RWPE1 (cell line): ENCODE results near the gene SEC61B.

Experiments used
- CTCF ChIA-PET: fragments of 350-600 bp; sonication (Branson Sonifier 250); formaldehyde crosslinking; extraction: SDS; loops from one replicate; lab custom pipeline; 2021; lab: Yijun Ruan, JAX
- POLR2A ChIA-PET: fragments of 400-600 bp; formaldehyde crosslinking; extraction: SDS; loops from one replicate; lab custom pipeline; 2020; ENCODE audit warnings: antibody characterized with exemption; ENCODE audit not compliant: low non-redundant PET; lab: Yijun Ruan, JAX
- DNase-seq: peaks from one replicate; pipeline ENCODE4 v3.0.0; 2012; ENCODE audit warnings: low spot score
- H3K27ac ChIP-seq: fragments of 450-650 bp; 2 replicates; pipeline ENCODE4 v1.5.1; 2017
- CTCF ChIP-seq: fragments of 450-650 bp; conservative IDR thresholded peaks from 2 replicates; pipeline ENCODE4 v1.5.1; 2017; ENCODE audit warnings: low read depth, mild to moderate bottlenecking

Gene SEC61B

GRCh38 chr9:99238331-99238730 lies 16.2 kb downstream of the SEC61B start:
- DNase-seq: no peak
- ChIA-PET CTCF (no interaction called here), POLR2A (no interaction called here)
- no peak for TF ChIP-seq CTCF
- H3K27ac ChIP-seq: no peak overlapping the region

- POLR2A ChIA-PET: no interaction called here
- TF ChIP-seq CTCF: no peak
- CTCF ChIA-PET: interaction anchor here (0.6 kb wide), 1 partner anchor 633 kb away, joined by 5 read pairs; no protein-coding TSS in a partner anchor
- no peak overlapping the region for H3K27ac ChIP-seq
- DNase-seq: no peak
Observed at GRCh38 chr9:99239341-99240060, 17.4 kb downstream of the SEC61B start.

GRCh38 chr9:99241106-99241505 lies 19.0 kb downstream of the SEC61B start:
- DNase-seq: no peak
- ChIA-PET CTCF (interaction anchor here (1.0 kb wide), 1 partner anchor 25 kb away, joined by 3 read pairs; no protein-coding TSS in a partner anchor), POLR2A (no interaction called here)
- TF ChIP-seq CTCF: no peak
- H3K27ac ChIP-seq: no peak overlapping the region

- no peak overlapping the region for H3K27ac ChIP-seq
- no peak for TF ChIP-seq CTCF
- CTCF ChIA-PET: no interaction called here
- DNase-seq: no peak
- POLR2A ChIA-PET: no interaction called here
Observed at GRCh38 chr9:99244344-99245260, 22.5 kb downstream of the SEC61B start.

GRCh38 chr9:99249619-99250018 lies 27.5 kb downstream of the SEC61B start:
- H3K27ac ChIP-seq: no peak overlapping the region
- ChIA-PET POLR2A (no interaction called here), CTCF (no interaction called here)
- no peak for DNase-seq
- no peak for TF ChIP-seq CTCF

GRCh38 chr9:99251157-99251556 lies 29.1 kb downstream of the SEC61B start:
- no peak overlapping the region for H3K27ac ChIP-seq
- ChIA-PET CTCF (interaction anchor here (0.6 kb wide), 1 partner anchor 978 kb away, joined by 6 read pairs; no protein-coding TSS in a partner anchor), POLR2A (no interaction called here)
- no peak for TF ChIP-seq CTCF
- DNase-seq: no peak
